ENCODE measurements around the gene XKR7. TPM values are rescaled to one million over a fixed set of nuclear protein-coding genes. Genes with fewer than 3 reads are reported as not detected.
"Not testable (repeated sequence)": the region's sequence is repeated elsewhere in the genome, so short reads cannot be mapped to it uniquely, and the experiment has no call there.

Gene XKR7
- not detected for total RNA-seq
- long read RNA-seq: 0 reads

- ATAC-seq (ENCODE audit: poor library complexity) (no peak), DNase-seq (peak; percentile 39)
- intact Hi-C loops (cut with DNase I): no loop called here
These were observed at the start of gene XKR7 for GRCh38 chr20:31967830-31968249. Gene XKR7 (plus strand): TSS chr20:31968151. CDS start chr20:31968176, 25 bp downstream.

DNA sequence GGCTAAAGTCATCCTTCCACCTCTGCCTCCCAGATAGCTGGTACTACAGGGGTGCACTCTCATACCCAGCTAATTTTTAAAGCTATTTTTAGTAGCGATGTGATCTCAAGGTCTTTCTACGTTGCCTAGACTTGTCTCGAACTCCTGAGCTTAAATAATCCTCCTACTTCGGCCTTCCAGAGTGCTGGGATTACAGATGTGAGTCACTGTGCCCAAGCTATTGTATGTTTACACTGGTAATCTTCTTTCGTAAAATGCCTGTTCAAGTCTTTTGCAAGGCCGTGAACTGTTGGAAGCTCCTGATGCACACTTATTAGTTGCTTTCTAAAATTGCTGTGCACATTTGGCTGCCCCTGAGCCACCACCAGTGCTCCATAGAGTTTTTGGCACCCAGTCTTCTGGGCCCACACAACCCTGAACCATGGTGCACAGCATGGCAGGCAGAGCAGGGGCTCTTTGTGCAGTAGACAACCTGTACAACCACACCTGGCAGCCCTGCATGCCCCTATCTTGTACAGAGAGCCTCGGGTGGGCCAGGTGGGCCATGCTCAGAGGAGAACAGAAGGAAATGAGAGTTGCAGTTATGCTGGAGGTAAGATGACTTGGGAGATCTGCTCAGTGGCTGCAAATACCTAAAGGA is 49.4 kb upstream of the XKR7 start:
- intact Hi-C loops (cut with DNase I): no loop called here
- no peak for ATAC-seq (ENCODE audit: poor library complexity)
- DNase-seq: no peak

DNA sequence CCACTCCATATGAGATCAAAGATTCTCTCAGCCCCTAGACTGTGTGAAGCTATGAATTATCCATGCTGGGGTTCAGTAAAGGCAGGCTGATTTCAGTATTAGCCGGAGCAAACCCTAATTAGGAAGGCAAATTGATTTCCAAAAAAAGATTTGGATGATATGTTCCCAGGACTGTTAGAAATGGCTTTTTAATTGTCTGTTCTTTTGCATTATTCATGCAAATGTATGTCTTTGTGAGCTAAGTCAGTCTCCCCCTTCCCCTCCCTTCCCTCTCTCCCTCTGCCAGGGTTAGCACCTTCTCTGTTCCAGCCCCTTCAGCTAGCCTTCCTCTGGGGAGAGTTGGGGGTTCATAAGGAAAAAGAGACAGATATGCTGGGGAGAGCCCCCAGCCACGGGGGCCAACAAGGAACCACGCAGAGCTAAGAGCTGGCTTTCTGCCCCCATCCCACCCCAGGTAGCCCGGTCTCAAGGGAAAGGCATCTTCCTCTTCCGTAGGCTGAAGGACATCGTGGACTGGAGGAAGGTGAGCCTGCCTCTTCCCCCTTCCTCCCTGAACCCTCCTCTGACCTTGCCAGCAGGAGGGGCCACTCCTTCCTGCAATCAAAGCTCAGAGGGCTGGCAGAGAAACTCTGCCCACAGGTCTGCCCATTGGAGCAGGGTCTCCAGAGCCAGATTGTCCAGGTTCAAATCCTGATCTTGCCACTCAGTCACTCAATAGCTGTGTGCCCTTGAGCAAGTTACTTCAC is 48.4 kb upstream of the XKR7 start:
- DNase-seq (no peak), ATAC-seq (ENCODE audit: poor library complexity) (no peak)
- intact Hi-C loops (cut with DNase I): no loop called here

GRCh38 chr20:31920275-31920855 is 47.6 kb upstream of the XKR7 start:
- intact Hi-C loops (cut with DNase I): no loop called here
- DNase-seq (no peak), ATAC-seq (ENCODE audit: poor library complexity) (no peak)

DNA sequence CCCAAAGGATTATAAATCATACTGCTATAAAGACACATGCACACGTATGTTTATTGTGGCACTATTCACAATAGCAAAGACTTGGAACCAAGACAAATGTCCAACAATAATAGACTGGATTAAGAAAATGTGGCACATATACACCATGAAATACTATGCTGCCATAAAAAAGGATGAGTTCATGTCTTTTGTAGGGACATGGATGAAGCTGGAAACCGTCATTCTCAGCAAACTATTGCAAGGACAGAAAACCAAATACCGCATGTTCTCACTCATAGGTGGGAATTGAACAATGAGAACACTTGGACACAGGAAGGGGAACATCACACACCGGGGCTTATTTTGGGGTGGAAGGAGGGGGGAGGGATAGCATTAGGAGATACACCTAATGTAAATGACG is 46.5 kb upstream of the XKR7 start:
- ATAC-seq (ENCODE audit: poor library complexity); intact Hi-C loops (cut with DNase I); DNase-seq: not testable (repeated sequence)

GRCh38 chr20:31922181-31922580 is 45.8 kb upstream of the XKR7 start:
- DNase-seq: no peak
- ATAC-seq (ENCODE audit: poor library complexity): no peak
- intact Hi-C loops (cut with DNase I): no loop called here

DNA sequence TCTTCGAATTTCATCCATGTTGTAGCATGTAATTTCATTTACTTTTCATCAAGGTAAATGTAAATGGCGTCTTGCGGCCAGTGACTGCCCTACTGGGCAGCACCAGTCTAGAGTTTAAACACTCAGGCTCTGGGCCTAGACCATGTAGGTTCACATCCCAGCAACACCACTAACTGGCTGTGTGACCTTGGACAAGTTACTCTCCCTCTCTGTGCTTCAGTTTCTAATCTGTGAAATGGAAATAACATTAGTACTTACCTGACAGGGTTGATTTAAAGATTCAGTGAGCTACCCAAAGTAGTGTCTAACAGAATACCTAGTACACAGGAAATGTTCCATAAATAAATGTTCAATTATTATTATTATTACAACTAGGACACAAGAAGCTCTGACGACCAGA is 45.4 kb upstream of the XKR7 start:
- DNase-seq (no peak), ATAC-seq (ENCODE audit: poor library complexity) (no peak)
- intact Hi-C loops (cut with DNase I): no loop called here

- intact Hi-C loops (cut with DNase I): no loop called here
- DNase-seq (no peak), ATAC-seq (ENCODE audit: poor library complexity) (no peak)
These were observed 44.3 kb upstream of the XKR7 start for GRCh38 chr20:31923388-31924331.

DNA sequence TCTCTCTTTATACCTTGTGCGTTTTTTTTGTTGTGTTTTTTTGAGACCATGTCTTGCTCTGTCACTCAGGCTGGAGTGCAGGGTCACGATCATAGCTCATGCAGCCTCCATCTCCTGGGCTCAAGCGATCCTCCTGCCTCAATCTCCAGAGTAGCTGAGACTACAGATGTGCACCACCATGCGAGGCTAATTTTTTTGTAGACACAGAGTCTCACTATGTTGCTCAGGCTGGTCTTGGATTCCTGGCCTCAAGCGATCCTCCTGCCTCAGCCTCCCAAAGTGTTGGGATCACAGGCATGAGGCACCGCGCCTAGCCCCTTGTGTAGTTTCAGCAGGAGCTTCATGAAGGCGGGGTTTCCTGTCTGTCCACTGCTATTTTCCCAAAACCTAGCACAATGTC is 43.4 kb upstream of the XKR7 start:
- intact Hi-C loops (cut with DNase I): no loop called here
- DNase-seq (no peak), ATAC-seq (ENCODE audit: poor library complexity) (no peak)

DNA sequence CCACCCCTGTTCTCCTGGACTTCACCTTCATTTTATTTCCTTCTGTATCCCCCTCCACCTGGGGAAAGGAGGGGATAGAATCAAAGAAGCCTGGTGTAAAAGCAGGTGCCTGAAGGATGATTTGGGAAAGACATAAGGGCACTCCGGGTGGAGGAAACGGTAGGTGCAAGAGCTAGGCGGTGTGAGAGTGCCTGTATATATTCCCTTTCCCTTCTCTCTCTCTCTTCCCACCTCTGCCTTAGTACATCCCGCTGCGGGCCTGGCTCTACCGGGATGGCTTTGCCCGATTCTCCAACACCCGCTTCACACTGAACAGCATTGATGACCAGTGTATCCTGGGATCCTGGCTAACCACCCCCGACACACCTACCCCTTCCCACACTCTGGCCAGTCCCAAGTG is 42.3 kb upstream of the XKR7 start:
- ATAC-seq (ENCODE audit: poor library complexity) (no peak), DNase-seq (no peak)
- intact Hi-C loops (cut with DNase I): no loop called here

- ATAC-seq (ENCODE audit: poor library complexity) (no peak), DNase-seq (no peak)
- intact Hi-C loops (cut with DNase I): no loop called here
These were observed 41.5 kb upstream of the XKR7 start for GRCh38 chr20:31926493-31926892.

DNA sequence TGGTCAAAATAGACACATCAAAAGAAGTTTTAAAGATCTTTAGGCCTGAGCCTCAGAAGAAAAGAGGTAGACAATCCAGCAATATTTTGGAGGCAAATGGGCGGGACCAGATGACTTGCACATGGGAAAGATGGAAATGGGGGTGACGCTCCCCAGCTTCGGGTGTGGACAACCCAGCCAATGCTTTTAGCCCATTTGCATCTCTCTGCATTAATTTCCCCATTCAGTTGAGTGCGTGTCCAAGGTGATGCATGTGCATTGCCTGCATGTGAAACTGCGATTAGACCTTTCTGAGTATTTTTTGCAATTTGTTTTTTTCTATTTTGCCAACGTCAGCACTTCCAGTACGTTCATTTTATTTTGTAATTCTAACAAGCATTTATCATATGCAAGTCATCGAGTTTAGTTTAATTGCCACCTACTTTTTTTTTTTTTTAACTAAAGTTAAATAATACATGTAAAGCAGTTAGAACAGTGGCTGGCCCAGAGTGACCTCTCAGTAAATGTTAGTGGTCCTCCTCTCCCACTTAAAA is 40.3 kb upstream of the XKR7 start:
- DNase-seq (no peak), ATAC-seq (ENCODE audit: poor library complexity) (no peak)
- intact Hi-C loops (cut with DNase I): no loop called here

DNA sequence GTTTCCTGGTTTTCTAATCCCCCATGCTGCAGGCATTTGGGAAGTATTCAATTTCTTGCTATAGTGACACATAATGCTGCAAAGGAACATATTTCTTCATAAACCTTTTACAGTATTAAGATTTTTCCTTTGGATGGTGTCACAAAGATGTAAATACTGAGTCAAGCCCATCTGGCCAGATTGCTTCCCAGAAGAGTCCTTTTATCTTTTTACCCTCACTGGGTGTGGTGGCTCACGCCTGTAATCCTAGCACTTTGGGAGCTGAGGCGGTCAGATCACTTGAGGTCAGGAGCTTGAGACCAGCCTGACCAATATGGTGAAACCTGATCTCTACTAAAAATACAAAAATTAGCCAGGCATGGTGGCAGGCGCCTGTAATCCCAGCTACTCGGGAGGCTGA is 38.3 kb upstream of the XKR7 start:
- ATAC-seq (ENCODE audit: poor library complexity); DNase-seq; intact Hi-C loops (cut with DNase I): not testable (repeated sequence)

GRCh38 chr20:31930779-31931178 is 37.2 kb upstream of the XKR7 start:
- no peak for ATAC-seq (ENCODE audit: poor library complexity)
- intact Hi-C loops (cut with DNase I): no loop called here
- DNase-seq: no peak

GRCh38 chr20:31933698-31934097 is 34.3 kb upstream of the XKR7 start:
- intact Hi-C loops (cut with DNase I): no loop called here
- ATAC-seq (ENCODE audit: poor library complexity) (no peak), DNase-seq (no peak)

GRCh38 chr20:31934491-31934890 is 33.5 kb upstream of the XKR7 start:
- intact Hi-C loops (cut with DNase I): no loop called here
- ATAC-seq (ENCODE audit: poor library complexity): no peak

GRCh38 chr20:31934968-31935764 is 32.8 kb upstream of the XKR7 start:
- DNase-seq: no peak
- ATAC-seq (ENCODE audit: poor library complexity): no peak
- intact Hi-C loops (cut with DNase I): no loop called here

More at GRCh38 chr20:31934491-31934890, 33.5 kb upstream of the XKR7 start:
- no peak for DNase-seq

GRCh38 chr20:31936420-31936819 is 31.5 kb upstream of the XKR7 start:
- ATAC-seq (ENCODE audit: poor library complexity): no peak
- DNase-seq: no peak
- intact Hi-C loops (cut with DNase I): no loop called here
